Astrocyte of the spinal cord (primary cell): ENCODE data around the gene ANO3.
A peak's percentile ranks its signal among the peaks of the same experiment; 100 is the strongest.
"Not testable (repeated sequence)": the region's sequence is repeated elsewhere in the genome, so short reads cannot be mapped to it uniquely, and the experiment has no call there.

Source experiments
- DNase-seq: peaks from one replicate; pipeline ENCODE4 v3.0.0; 2011; ENCODE audit warnings: low read depth, low spot score
- H3K4me3 ChIP-seq: 2 replicates; pipeline ENCODE4 v1.5.1; 2011; ENCODE audit warnings: low read depth, mild to moderate bottlenecking, low read length, moderate library complexity
- in situ Hi-C: cut with HindIII; loops from 2 replicates; pipeline ENCODE4 v1.10.0; 2017; ENCODE audit warnings: low sequenced_read_pairs
- TF ChIP-seq, protein P1 (sequence below): IDR thresholded peaks from 2 replicates; pipeline ENCODE4 v1.5.1; 2012; ENCODE audit warnings: low read depth, mild to moderate bottlenecking, low read length, inconsistent platforms

The ANO3 gene

DNA sequence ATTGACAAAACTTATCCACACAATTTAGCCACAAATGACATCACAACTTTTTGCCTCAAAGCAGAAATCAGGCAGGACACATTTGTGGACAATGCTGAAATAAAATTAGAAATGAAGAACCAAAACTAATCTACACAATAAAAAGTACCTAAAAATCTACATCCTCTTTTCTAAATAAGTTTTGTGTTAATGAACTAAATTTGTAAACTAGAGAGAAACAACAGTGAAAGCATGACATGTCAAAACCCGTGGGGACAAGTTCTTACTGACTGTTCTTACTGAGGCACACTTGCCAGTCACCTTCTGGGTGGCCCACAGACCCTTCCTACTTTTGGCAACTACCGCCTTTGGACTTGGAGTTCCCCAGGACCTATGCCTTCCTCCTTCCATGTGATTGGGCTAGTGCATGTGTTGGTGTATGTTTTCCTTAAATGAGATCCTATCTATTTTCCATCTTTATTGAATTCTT is 300.8 kb downstream of the ANO3 start:
- TF ChIP-seq, protein P1, sequence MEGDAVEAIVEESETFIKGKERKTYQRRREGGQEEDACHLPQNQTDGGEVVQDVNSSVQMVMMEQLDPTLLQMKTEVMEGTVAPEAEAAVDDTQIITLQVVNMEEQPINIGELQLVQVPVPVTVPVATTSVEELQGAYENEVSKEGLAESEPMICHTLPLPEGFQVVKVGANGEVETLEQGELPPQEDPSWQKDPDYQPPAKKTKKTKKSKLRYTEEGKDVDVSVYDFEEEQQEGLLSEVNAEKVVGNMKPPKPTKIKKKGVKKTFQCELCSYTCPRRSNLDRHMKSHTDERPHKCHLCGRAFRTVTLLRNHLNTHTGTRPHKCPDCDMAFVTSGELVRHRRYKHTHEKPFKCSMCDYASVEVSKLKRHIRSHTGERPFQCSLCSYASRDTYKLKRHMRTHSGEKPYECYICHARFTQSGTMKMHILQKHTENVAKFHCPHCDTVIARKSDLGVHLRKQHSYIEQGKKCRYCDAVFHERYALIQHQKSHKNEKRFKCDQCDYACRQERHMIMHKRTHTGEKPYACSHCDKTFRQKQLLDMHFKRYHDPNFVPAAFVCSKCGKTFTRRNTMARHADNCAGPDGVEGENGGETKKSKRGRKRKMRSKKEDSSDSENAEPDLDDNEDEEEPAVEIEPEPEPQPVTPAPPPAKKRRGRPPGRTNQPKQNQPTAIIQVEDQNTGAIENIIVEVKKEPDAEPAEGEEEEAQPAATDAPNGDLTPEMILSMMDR: no peak
- no peak for DNase-seq

DNA sequence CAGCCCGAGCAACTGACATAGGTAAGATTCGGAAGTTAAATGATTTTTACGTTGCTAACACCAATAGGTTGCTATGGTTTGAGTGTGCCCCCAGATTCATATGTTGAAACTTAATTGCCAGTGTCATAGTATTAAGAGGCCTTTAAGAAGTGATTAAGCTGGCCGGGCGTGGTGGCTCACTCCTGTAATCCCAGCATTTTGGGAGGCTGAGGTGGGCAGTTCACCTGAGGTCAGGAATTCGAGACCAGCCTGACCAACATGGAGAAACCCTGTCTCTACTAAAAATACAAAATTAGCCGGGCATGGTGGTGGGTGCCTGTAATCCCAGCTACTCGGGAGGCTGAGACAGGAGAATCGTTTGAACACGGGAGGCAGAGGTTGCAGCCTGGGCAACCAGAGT is 311.4 kb downstream of the ANO3 start:
- DNase-seq, H3K4me3 ChIP-seq, in situ Hi-C loops: not testable (repeated sequence)

More for the DNA sequence above, 300.8 kb downstream of the ANO3 start:
- no peak overlapping the region for H3K4me3 ChIP-seq
- in situ Hi-C loops: no loop called here

DNA sequence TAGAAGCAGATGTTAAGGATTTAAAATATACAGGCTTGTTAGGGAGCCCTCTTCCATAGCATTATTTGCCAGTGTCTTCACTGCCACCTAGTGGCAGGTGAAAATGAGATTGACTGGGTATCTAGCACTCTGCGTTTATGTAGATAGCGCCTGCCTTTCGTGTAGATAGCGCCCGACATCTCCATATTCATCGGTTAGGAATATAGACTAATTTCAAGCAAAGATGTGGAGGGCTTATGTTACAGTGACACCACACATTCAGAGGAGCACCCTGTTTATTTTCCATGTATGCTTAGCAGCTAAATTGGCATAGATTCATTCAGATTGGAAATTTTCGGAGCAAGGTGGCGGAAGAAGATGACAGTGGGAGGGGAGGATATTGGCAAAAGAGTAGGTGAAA is 318.0 kb downstream of the ANO3 start:
- H3K4me3 ChIP-seq: no peak overlapping the region
- TF ChIP-seq, protein P1: peak; percentile 79
- peak; percentile 79 for DNase-seq

DNA sequence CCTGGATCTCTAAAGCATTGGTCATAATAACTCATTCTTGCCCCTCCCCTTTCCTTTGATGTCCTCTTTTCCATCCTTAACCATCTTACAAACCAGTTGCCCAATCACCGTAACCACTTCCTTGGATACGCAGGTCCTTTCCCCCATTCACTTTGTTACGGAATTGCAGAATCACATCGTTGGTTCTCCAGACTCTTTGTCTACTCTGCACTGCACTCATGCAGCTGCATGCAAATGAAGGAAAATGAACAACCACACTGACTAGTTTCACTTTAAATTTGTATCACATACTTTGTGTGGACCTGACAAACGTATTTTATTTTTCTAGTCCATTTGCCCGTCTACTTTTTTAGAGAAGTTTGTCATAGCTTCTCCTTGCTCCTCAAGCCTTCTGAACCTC is 320.0 kb downstream of the ANO3 start:
- TF ChIP-seq, protein P1: no peak
- in situ Hi-C loops: no loop called here
- no peak for DNase-seq
- H3K4me3 ChIP-seq: no peak overlapping the region

More for the DNA sequence above, 318.0 kb downstream of the ANO3 start:
- in situ Hi-C loops: no loop called here

DNA sequence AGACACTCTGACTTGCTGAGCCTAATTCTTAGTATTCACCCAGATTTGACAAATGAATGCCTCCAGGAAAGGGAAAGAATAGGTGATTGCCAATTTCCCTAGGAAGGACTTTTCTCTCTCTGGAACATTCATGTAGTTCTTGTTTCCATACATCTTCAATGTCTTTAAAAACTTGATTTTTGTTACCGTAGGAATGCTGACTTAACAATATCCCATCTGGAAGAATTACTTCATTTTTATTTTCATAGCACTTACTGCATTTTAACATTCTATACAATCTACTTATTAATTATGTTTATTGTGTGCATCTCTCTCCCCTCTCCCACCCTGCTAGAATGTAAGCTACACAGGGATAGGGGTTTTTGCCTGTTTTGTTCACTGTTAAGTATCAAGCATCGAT is 323.4 kb downstream of the ANO3 start:
- TF ChIP-seq, protein P1: no peak
- H3K4me3 ChIP-seq: no peak overlapping the region
- in situ Hi-C loops: no loop called here
- DNase-seq: no peak

DNA sequence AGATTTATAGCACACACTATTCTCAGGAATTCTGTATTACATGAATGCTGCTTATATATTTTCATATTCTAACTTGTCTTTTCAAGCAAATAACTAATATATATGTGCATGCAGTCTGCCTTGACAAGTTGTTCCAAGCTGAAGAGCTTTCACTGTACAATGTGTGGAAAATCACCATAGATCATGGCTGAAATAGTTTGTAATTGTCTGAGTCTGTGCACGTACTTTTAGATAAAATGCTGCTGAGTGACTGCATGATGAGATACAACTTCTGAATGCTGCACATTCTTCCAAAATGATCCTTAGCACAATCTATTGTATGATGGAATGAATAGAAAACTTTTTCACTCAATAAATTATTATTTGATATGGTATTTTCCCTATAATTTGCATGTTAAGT is 331.0 kb downstream of the ANO3 start:
- DNase-seq: no peak
- no peak overlapping the region for H3K4me3 ChIP-seq
- in situ Hi-C loops: no loop called here
- TF ChIP-seq, protein P1: no peak

DNA sequence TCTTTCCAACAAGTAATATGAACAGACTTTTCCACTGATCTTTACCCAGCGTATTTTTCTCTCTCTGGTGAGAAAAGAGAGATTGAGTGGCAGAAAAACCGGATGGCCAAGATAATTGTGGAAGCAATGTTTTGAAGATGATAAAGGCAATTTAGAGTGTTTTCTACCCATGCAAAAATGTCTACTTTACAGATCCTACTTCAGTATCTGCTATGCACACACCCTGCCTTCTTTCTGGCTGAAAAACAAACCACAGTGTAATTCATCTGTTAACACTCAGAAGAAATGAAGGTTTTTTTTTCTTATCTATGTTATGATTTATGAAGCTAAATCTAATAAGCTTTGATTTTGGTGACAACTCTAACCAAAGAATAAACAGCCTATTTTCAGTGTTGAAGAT is 333.1 kb downstream of the ANO3 start:
- in situ Hi-C loops: no loop called here
- no peak overlapping the region for H3K4me3 ChIP-seq
- TF ChIP-seq, protein P1: no peak
- DNase-seq: no peak
